Keratinocyte (primary cell): ENCODE data around the gene GON7. TPM values are rescaled to one million over a fixed set of nuclear protein-coding genes. Genes with fewer than 3 reads are reported as not detected.

ENCODE experiments used
- DNase-seq: peaks from one replicate; pipeline ENCODE4 v3.0.0-alpha.2; 2011; ENCODE audit warnings: low read depth, missing footprints, low spot score
- FAIRE-seq: peaks from 2 replicates; lab custom pipeline; 2011; peaks lifted over from hg19 to GRCh38; lab: Jason Lieb, UNC
- H2AFZ ChIP-seq: 2 replicates; pipeline ENCODE4 v1.6.0; 2012; ENCODE audit warnings: low read length, control low read depth, inconsistent platforms; ENCODE audit not compliant: control insufficient read depth
- H3K27ac ChIP-seq: 2 replicates; pipeline ENCODE4 v1.5.1; 2011; ENCODE audit warnings: low read length; ENCODE audit not compliant: control insufficient read depth, insufficient read depth
- H3K27me3 ChIP-seq: 3 replicates; pipeline ENCODE4 v1.6.0; 2011; ENCODE audit warnings: low read length; ENCODE audit not compliant: control insufficient read depth, insufficient read depth; ENCODE audit errors: extremely low read depth
- H3K36me3 ChIP-seq, 2 experiments: 2 replicates in 1 of 2; 3 replicates in 1 of 2; pipeline ENCODE4 v1.5.1; 2011; ENCODE audit warnings: low read length in 2 of 2, mild to moderate bottlenecking in 1 of 2; ENCODE audit not compliant: control insufficient read depth in 2 of 2, insufficient read depth in 2 of 2; ENCODE audit errors: extremely low read depth in 1 of 2
- H3K4me1 ChIP-seq: 3 replicates; pipeline ENCODE4 v1.5.1; 2011; ENCODE audit warnings: low read length; ENCODE audit not compliant: control insufficient read depth, insufficient read depth; ENCODE audit errors: extremely low read depth
- H3K4me2 ChIP-seq: 3 replicates; pipeline ENCODE4 v1.6.0; 2011; ENCODE audit warnings: low read depth, low read length; ENCODE audit not compliant: control insufficient read depth, insufficient read depth; ENCODE audit errors: extremely low read depth
- H3K4me3 ChIP-seq, 3 experiments: fragments of 200-600 bp in 1 of 3; sonication (generic) in 1 of 3; 2 replicates in 2 of 3; 3 replicates in 1 of 3; pipeline ENCODE4 v1.5.1; 2011 to 2016; ENCODE audit warnings: low read length in 3 of 3, mild to moderate bottlenecking in 3 of 3, control low read depth in 2 of 3, inconsistent platforms in 1 of 3, low read depth in 1 of 3, mixed read lengths in 1 of 3, mixed run types in 1 of 3, moderate library complexity in 1 of 3; ENCODE audit not compliant: control insufficient read depth in 2 of 3, insufficient read depth in 2 of 3; ENCODE audit errors: extremely low read depth in 1 of 3
- H3K79me2 ChIP-seq: 2 replicates; pipeline ENCODE4 v1.6.0; 2012; ENCODE audit warnings: low read length; ENCODE audit not compliant: control insufficient read depth, insufficient read depth
- H3K9ac ChIP-seq: 3 replicates; pipeline ENCODE4 v1.6.0; 2011; ENCODE audit warnings: low read length; ENCODE audit not compliant: control insufficient read depth, insufficient read depth; ENCODE audit errors: extremely low read depth
- H3K9me1 ChIP-seq: 3 replicates; pipeline ENCODE4 v1.6.0; 2011; ENCODE audit warnings: low read length; ENCODE audit not compliant: control insufficient read depth, insufficient read depth; ENCODE audit errors: extremely low read depth
- H3K9me3 ChIP-seq: 2 replicates; pipeline ENCODE4 v1.5.1; 2012; ENCODE audit warnings: low read depth, low read length; ENCODE audit not compliant: control insufficient read depth
- H4K20me1 ChIP-seq: 3 replicates; pipeline ENCODE4 v1.6.0; 2011; ENCODE audit warnings: low read length; ENCODE audit not compliant: control insufficient read depth, insufficient read depth; ENCODE audit errors: extremely low read depth
- CTCF ChIP-seq, 3 experiments: IDR thresholded peaks in 1 of 3; conservative IDR thresholded peaks in 1 of 3; optimal IDR thresholded peaks in 1 of 3; 2 replicates in 2 of 3; 3 replicates in 1 of 3; pipeline versions ENCODE3 to v1.5.1; 2011; ENCODE audit warnings: low read length in 3 of 3, mild to moderate bottlenecking in 3 of 3, moderate library complexity in 2 of 3, control low read depth in 1 of 3, inconsistent platforms in 1 of 3; ENCODE audit not compliant: insufficient read depth in 2 of 3; ENCODE audit errors: extremely low read depth in 1 of 3
- EZH2 ChIP-seq: IDR thresholded peaks from one replicate; pipeline ENCODE4 v1.6.1; 2012; ENCODE audit warnings: inconsistent platforms, mild to moderate bottlenecking, low read length, moderate library complexity
- dilution Hi-C: fragments of 300-500 bp; cut with MboI; formaldehyde crosslinking; loops from one replicate; pipeline ENCODE4 v1.7.0; 2020; ENCODE audit warnings: low sequenced_read_pairs; ENCODE audit not compliant: extremely low pct_ligation_motif_present
- polyA plus RNA-seq, 5 experiments: library from polyadenylated mRNA; depleted of rRNA in 3 of 5; stranded (reverse) in 3 of 5; stranded (forward) in 1 of 5; unstranded in 1 of 5; fragments of >200 nt; gene quantifications; 1 replicate in 1 of 5; 2 replicates in 3 of 5; 3 replicates in 1 of 5; pipeline versions ENCODE4 v1.2.1 to v1.2.3, GENCODE V29; 2011 to 2012; ENCODE audit warnings: missing spikeins in 2 of 5, low read depth in 1 of 5, low replicate concordance in 1 of 5

The GON7 gene
- polyA plus RNA-seq, 1 donor (not counting 4 experiments of a cell fraction or from before 2014, with no cell fraction given) = 12.6 TPM

GRCh38 chr14:93184391-93185348, 22.2 kb downstream of the GON7 start, which contains the start of the genes LYSET and MOAP1:
Gene LYSET (plus strand): TSS chr14:93185317. CDS start chr14:93185406, 89 bp downstream.
Gene MOAP1 (minus strand): TSS chr14:93184897. CDS start chr14:93184242, 655 bp downstream.
- no peaks in the 10 kb centered on the region for H4K20me1 ChIP-seq
- peak within 1 kb of the TSS; percentile 93 for H2AFZ ChIP-seq
- peaks cover 20% of the 10 kb centered on the region for H3K79me2 ChIP-seq
- peak within 1 kb of the TSS; percentile 89 for H3K9ac ChIP-seq
- H3K27ac ChIP-seq = peak within 1 kb of the TSS; percentile 90
- H3K4me1 ChIP-seq = peaks cover 21% of the 10 kb centered on the region
- DNase-seq (no peak), FAIRE-seq (no peak)
- no peaks in the 10 kb centered on the region for H3K9me3 ChIP-seq
- no peaks in the 10 kb centered on the region for H3K27me3 ChIP-seq
- H3K9me1 ChIP-seq = no peaks in the 10 kb centered on the region
- peaks cover 3 to 7% of the 10 kb centered on the region in 2 experiments for H3K36me3 ChIP-seq
- dilution Hi-C loops = no loop called here
- no peak for TF ChIP-seq EZH2
- peak in 1 of 3 experiments; percentile 33 for TF ChIP-seq CTCF (optimal IDR thresholded peaks at IDR 0.05 in 1 of 3, IDR thresholded peaks at IDR 0.05 in 1 of 3, conservative IDR thresholded peaks at IDR 0.05 in 1 of 3; ENCODE audit: extremely low read depth in 1 of 3, insufficient read depth in 2 of 3, low read length in 3 of 3)
- peak within 1 kb of the TSS; percentile 95 to 99 (median 97) for H3K4me3 ChIP-seq
- H3K4me2 ChIP-seq = peak within 1 kb of the TSS; percentile 94

GRCh38 chr14:93183596-93184317, 23.1 kb downstream of the GON7 start:
- H3K4me2 ChIP-seq = peak overlapping the region; percentile 87
- peak overlapping the region; percentile 89 for H3K9ac ChIP-seq
- H3K4me3 ChIP-seq = peak overlapping the region; percentile 85 to 99 (median 95)
- no peaks in the 10 kb centered on the region for H3K9me3 ChIP-seq
- FAIRE-seq (peak; percentile 53), DNase-seq (no peak)
- peak overlapping the region; percentile 60 for H3K27ac ChIP-seq
- no peaks in the 10 kb centered on the region for H3K9me1 ChIP-seq
- peak overlapping the region; percentile 93 for H2AFZ ChIP-seq
- no peaks in the 10 kb centered on the region for H4K20me1 ChIP-seq
- no peak for TF ChIP-seq EZH2
- TF ChIP-seq CTCF (optimal IDR thresholded peaks at IDR 0.05 in 1 of 3, IDR thresholded peaks at IDR 0.05 in 1 of 3, conservative IDR thresholded peaks at IDR 0.05 in 1 of 3; ENCODE audit: extremely low read depth in 1 of 3, insufficient read depth in 2 of 3, low read length in 3 of 3) = no peak
- peaks cover 21% of the 10 kb centered on the region for H3K4me1 ChIP-seq
- peaks cover 20% of the 10 kb centered on the region for H3K79me2 ChIP-seq
- H3K36me3 ChIP-seq = peaks cover 0 to 7% of the 10 kb centered on the region in 2 experiments
- H3K27me3 ChIP-seq = no peaks in the 10 kb centered on the region
- dilution Hi-C loops = no loop called here
